GM12878 (cell line): ENCODE results near the gene ARHGDIA. TPM values are rescaled to one million over a fixed set of nuclear protein-coding genes. Genes with fewer than 3 reads are reported as not detected.

Experiments
- ASH2L ChIP-seq: fragments of 300-600, 200-600 bp; sonication (generic); IDR thresholded peaks from 2 replicates; pipeline ENCODE4 v1.6.1; 2017; ENCODE audit warnings: low read depth, mild to moderate bottlenecking, borderline replicate concordance
- BMI1 ChIP-seq: fragments of 450-650 bp; IDR thresholded peaks from 2 replicates; pipeline ENCODE4 v1.6.1; 2016; ENCODE audit warnings: mild to moderate bottlenecking, moderate library complexity, borderline replicate concordance
- CBFB ChIP-seq: IDR thresholded peaks from 2 replicates; pipeline ENCODE4 v1.6.1; 2016; ENCODE audit warnings: antibody characterized with exemption, low read depth
- GATAD2B ChIP-seq: fragments of 450-650 bp; conservative IDR thresholded peaks from 2 replicates; pipeline ENCODE4 v1.6.1; 2017; ENCODE audit warnings: low read depth, mild to moderate bottlenecking, moderate library complexity
- HDGF ChIP-seq: fragments of 450-650 bp; IDR thresholded peaks from 2 replicates; pipeline ENCODE4 v1.6.1; 2016; ENCODE audit warnings: antibody characterized with exemption
- IKZF1 ChIP-seq: fragments of 450-650 bp; conservative IDR thresholded peaks from 2 replicates; pipeline ENCODE4 v1.6.1; 2017; ENCODE audit warnings: antibody characterized with exemption, mild to moderate bottlenecking
- IKZF2 ChIP-seq, 2 experiments: fragments of 450-650 bp; IDR thresholded peaks; 2 replicates each; pipeline ENCODE4 v1.6.1; 2017; ENCODE audit warnings: mild to moderate bottlenecking in 2 of 2, moderate library complexity in 2 of 2
- MEF2A ChIP-seq: IDR thresholded peaks from 2 replicates; pipeline ENCODE4 v1.6.1; 2011; ENCODE audit warnings: low read depth, mild to moderate bottlenecking, low read length, moderate library complexity; ENCODE audit not compliant: insufficient read depth
- MEF2B ChIP-seq: fragments of 450-650 bp; IDR thresholded peaks from 2 replicates; pipeline ENCODE4 v1.6.1; 2018; ENCODE audit warnings: mild to moderate bottlenecking, moderate library complexity; ENCODE audit not compliant: partially characterized antibody, poor library complexity, severe bottlenecking
- MTA2 ChIP-seq: fragments of 450-650 bp; IDR thresholded peaks from 2 replicates; pipeline ENCODE4 v1.6.1; 2016; ENCODE audit warnings: low read depth, mild to moderate bottlenecking, moderate library complexity
- MXI1 ChIP-seq: fragments of 150-350 bp; IDR thresholded peaks from 2 replicates; pipeline ENCODE4 v1.6.1; 2011; ENCODE audit warnings: low read depth, mild to moderate bottlenecking, inconsistent platforms, low read length, improper control_type of control experiment
- NR2C2 ChIP-seq: IDR thresholded peaks from 2 replicates; pipeline ENCODE4 v1.6.1; 2011; ENCODE audit warnings: borderline replicate concordance, low read depth; ENCODE audit not compliant: control insufficient read depth, insufficient read length
- NR2F1 ChIP-seq: fragments of 450-650 bp; conservative IDR thresholded peaks from 2 replicates; pipeline ENCODE4 v1.6.1; 2017; ENCODE audit warnings: mild to moderate bottlenecking
- PML ChIP-seq: IDR thresholded peaks from 2 replicates; pipeline ENCODE4 v1.6.1; 2012; ENCODE audit warnings: low read length, inconsistent platforms
- POU2F2 ChIP-seq: IDR thresholded peaks from 3 replicates; pipeline ENCODE4 v1.6.1; 2011; ENCODE audit warnings: low read depth, mild to moderate bottlenecking, low read length, borderline replicate concordance
- RAD21 ChIP-seq: IDR thresholded peaks from 2 replicates; pipeline ENCODE4 v1.6.1; 2011; ENCODE audit warnings: mild to moderate bottlenecking, low read depth, low read length, moderate library complexity; ENCODE audit not compliant: insufficient read depth
- RAD51 ChIP-seq: fragments of 450-650 bp; IDR thresholded peaks from 2 replicates; pipeline ENCODE4 v1.6.1; 2016; ENCODE audit warnings: moderate library complexity, mild to moderate bottlenecking, inconsistent platforms
- RFX5 ChIP-seq: IDR thresholded peaks from 2 replicates; pipeline ENCODE4 v1.6.1; 2011; ENCODE audit warnings: low read depth, low read length, improper control_type of control experiment
- SPI1 ChIP-seq: IDR thresholded peaks from 2 replicates; pipeline ENCODE4 v1.6.1; 2011; ENCODE audit warnings: low read depth, mild to moderate bottlenecking, low read length, moderate library complexity, borderline replicate concordance; ENCODE audit not compliant: insufficient read depth
- SRF ChIP-seq, 2 experiments: IDR thresholded peaks; 2 replicates each; pipeline ENCODE4 v1.6.1; 2011; ENCODE audit warnings: low read depth in 2 of 2, low read length in 2 of 2, mild to moderate bottlenecking in 1 of 2, moderate library complexity in 1 of 2
- STAT1 ChIP-seq: fragments of 450-650 bp; conservative IDR thresholded peaks from 2 replicates; pipeline ENCODE4 v1.6.1; 2014; ENCODE audit warnings: antibody characterized with exemption, mild to moderate bottlenecking
- ZBED1 ChIP-seq: IDR thresholded peaks from 2 replicates; pipeline ENCODE4 v1.6.1; 2016; ENCODE audit warnings: borderline replicate concordance
- ZBTB33 ChIP-seq: fragments of 450-650 bp; IDR thresholded peaks from 2 replicates; pipeline ENCODE4 v1.6.1; 2017; ENCODE audit warnings: mild to moderate bottlenecking
- ZZZ3 ChIP-seq: IDR thresholded peaks from 2 replicates; pipeline ENCODE4 v1.6.1; 2011; ENCODE audit warnings: low read depth; ENCODE audit not compliant: control insufficient read depth, insufficient read length
- polyA plus RNA-seq, 11 experiments: library from polyadenylated mRNA; depleted of rRNA in 4 of 11; unstranded in 6 of 11; stranded (reverse) in 5 of 11; fragments of >200 nt; fragmentation: Nextera tagmentation in 4 of 11; fragmentation: Illumina TruSeq in 1 of 11; extraction: Ambion mirVana in 4 of 11; extraction: Trizol in 1 of 11; gene quantifications; 1 replicate in 1 of 11; 2 replicates in 10 of 11; pipeline versions ENCODE4 v1.2.1 to v1.2.3, GENCODE V29; 2011 to 2016; ENCODE audit warnings: inconsistent platforms in 2 of 11, missing spikeins in 2 of 11, low read depth in 1 of 11
- total RNA-seq, 4 experiments: library from RNA; depleted of rRNA in 3 of 4; stranded (reverse); fragments of >200 nt in 3 of 4; fragmentation: Illumina TruSeq in 1 of 4; extraction: Trizol in 1 of 4; gene quantifications; 2 replicates each; pipeline versions ENCODE4 v1.2.1 to v1.2.3, GENCODE V29; 2013 to 2021
- TF ChIP-seq, protein P1 (sequence below): fragments of 450-650 bp; IDR thresholded peaks from 2 replicates; pipeline ENCODE4 v1.6.1; 2017; ENCODE audit warnings: low read depth, mild to moderate bottlenecking, moderate library complexity
- TF ChIP-seq, protein P2 (sequence below): IDR thresholded peaks from 2 replicates; pipeline ENCODE4 v1.6.1; 2012; ENCODE audit warnings: low read depth, low read length, improper control_type of control experiment

ARHGDIA gene
- total and polyA plus RNA-seq, 10 of the 15 experiments (the other 5 are each of a cell fraction or from before 2014, with no cell fraction given), result 17.9 to 552 (median 169) TPM

DNA sequence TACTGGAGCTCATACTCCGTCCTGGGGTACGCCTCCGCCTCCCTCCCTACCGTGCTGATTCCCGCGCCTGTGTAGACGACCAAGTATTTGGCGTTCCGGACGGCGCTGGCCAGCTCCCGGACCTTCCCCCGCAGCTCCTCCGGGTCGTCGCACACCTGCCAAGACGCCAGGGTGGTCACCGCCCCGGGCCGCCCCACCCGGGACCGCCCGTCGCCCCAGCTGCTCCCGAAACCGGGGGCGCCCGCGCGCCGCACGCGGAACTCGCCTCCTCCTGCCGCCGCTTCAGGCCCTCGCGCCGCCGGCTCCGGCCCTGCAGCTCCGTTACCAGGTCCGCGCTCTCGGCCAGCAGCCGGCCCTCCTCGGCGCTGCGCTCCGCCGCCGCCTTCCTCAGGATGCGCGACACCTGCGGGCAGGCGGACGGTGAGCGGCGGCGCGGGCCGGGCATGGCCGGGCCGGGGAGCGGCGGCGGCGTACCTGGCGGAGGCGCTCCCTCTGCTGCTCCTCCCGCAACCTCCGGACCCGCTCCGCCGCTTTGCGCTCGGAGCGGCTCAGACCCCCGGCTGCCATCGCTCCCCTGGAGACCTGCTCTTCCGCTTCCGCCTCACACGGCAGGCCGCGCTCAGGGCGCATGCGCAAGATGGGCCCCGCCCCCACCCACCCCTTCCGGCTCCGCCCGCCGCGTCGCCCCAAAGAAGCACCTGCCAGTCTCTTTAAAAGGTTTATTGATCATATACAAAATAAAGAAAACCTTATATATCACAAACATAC is 46.6 kb upstream of the ARHGDIA start, which contains the start of gene SIRT7 (continued):
- TF ChIP-seq POU2F2, result no peak
- TF ChIP-seq SRF (IDR thresholded peaks at IDR 0.05; ENCODE audit: low read depth in 2 of 2, low read length in 2 of 2), result no peak
- no peak for TF ChIP-seq NR2C2
- peak; percentile 51; the same call in 1 of the 2 replicates for TF ChIP-seq MXI1
- no peak for TF ChIP-seq BMI1
- TF ChIP-seq IKZF2 (IDR thresholded peaks at IDR 0.05), result no peak
- no peak for TF ChIP-seq RAD51
- TF ChIP-seq GATAD2B, result peak; percentile 96
- TF ChIP-seq MEF2A, result no peak
- no peak for TF ChIP-seq MTA2
- no peak for TF ChIP-seq ZBTB33
- peak; percentile 77 for TF ChIP-seq IKZF1
- no peak for TF ChIP-seq RAD21
- TF ChIP-seq CBFB, result no peak
- TF ChIP-seq, protein P1, sequence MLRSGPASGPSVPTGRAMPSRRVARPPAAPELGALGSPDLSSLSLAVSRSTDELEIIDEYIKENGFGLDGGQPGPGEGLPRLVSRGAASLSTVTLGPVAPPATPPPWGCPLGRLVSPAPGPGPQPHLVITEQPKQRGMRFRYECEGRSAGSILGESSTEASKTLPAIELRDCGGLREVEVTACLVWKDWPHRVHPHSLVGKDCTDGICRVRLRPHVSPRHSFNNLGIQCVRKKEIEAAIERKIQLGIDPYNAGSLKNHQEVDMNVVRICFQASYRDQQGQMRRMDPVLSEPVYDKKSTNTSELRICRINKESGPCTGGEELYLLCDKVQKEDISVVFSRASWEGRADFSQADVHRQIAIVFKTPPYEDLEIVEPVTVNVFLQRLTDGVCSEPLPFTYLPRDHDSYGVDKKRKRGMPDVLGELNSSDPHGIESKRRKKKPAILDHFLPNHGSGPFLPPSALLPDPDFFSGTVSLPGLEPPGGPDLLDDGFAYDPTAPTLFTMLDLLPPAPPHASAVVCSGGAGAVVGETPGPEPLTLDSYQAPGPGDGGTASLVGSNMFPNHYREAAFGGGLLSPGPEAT, result no peak
- no peak for TF ChIP-seq STAT1
- TF ChIP-seq, protein P2, sequence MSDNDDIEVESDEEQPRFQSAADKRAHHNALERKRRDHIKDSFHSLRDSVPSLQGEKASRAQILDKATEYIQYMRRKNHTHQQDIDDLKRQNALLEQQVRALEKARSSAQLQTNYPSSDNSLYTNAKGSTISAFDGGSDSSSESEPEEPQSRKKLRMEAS, result no peak
- TF ChIP-seq ASH2L, result no peak
- peak; percentile 55; the same call in 1 of the 2 replicates for TF ChIP-seq NR2F1
- no peak for TF ChIP-seq ZZZ3
- TF ChIP-seq SPI1, result no peak
- no peak for TF ChIP-seq HDGF
- no peak for TF ChIP-seq MEF2B
- TF ChIP-seq PML, result no peak
- TF ChIP-seq RFX5, result no peak
- no peak for TF ChIP-seq ZBED1
